IMR-90 (cell line): ENCODE data around the gene DNM2. TPM values are rescaled to one million over a fixed set of nuclear protein-coding genes. Genes with fewer than 3 reads are reported as not detected.

Source experiments
- ATAC-seq: fragments of 200-7000 bp; cut with Tn5 transposase; 2 replicates; pipeline ENCODE4 v1.9.1; 2020; ENCODE audit warnings: low read depth, mild to moderate bottlenecking, moderate library complexity
- BruUV-seq: library from RNA; stranded (reverse); fragments of 400-500 nt; replicated peaks from 2 replicates; lab custom pipeline; 2021; lab: Mats Ljungman, UMichigan
- CTCF ChIA-PET: fragments of 300-600 bp; formaldehyde crosslinking; extraction: SDS; loops from one replicate; lab custom pipeline; 2021; ENCODE audit warnings: antibody characterized with exemption; lab: Yijun Ruan, JAX
- POLR2A ChIA-PET: fragments of 300-600 bp; sonication (Branson Sonifier 250); formaldehyde crosslinking; loops from one replicate; lab custom pipeline; 2022; ENCODE audit warnings: antibody characterized with exemption; ENCODE audit not compliant: unreplicated experiment; lab: Charles Lee
- DNase-seq: peaks from one replicate; pipeline ENCODE4 v3.0.0; 2013
- H2AFZ ChIP-seq: replicated peaks from 2 replicates; pipeline ENCODE3; 2013; ENCODE audit warnings: low read length, mild to moderate bottlenecking; ENCODE audit not compliant: poor library complexity
- H2AK5ac ChIP-seq: 2 replicates; pipeline ENCODE4 v1.6.1; 2013; ENCODE audit warnings: low read depth, low read length, inconsistent platforms
- H2AK9ac ChIP-seq: replicated peaks from 2 replicates; pipeline ENCODE3; 2013; ENCODE audit warnings: mild to moderate bottlenecking, low read depth, low read length, moderate library complexity; ENCODE audit not compliant: poor library complexity
- H2BK120ac ChIP-seq: 2 replicates; pipeline ENCODE4 v1.6.1; 2013; ENCODE audit warnings: low read depth, low read length, inconsistent platforms
- H2BK15ac ChIP-seq: 3 replicates; pipeline ENCODE4 v1.6.1; 2013; ENCODE audit warnings: low read depth, low read length, inconsistent platforms
- H2BK20ac ChIP-seq: 2 replicates; pipeline ENCODE4 v1.6.1; 2013; ENCODE audit warnings: low read depth, mild to moderate bottlenecking, inconsistent platforms, low read length, moderate library complexity
- H2BK5ac ChIP-seq: 2 replicates; pipeline ENCODE4 v1.6.1; 2013; ENCODE audit warnings: mild to moderate bottlenecking, low read depth, low read length, inconsistent platforms; ENCODE audit not compliant: poor library complexity, severe bottlenecking
- H3K14ac ChIP-seq: replicated peaks from 2 replicates; pipeline ENCODE4 v1.6.1; 2013; ENCODE audit warnings: low read depth, low read length, inconsistent platforms
- H3K18ac ChIP-seq: 2 replicates; pipeline ENCODE4 v1.6.1; 2013; ENCODE audit warnings: low read depth, low read length, control low read depth
- H3K23ac ChIP-seq: 2 replicates; pipeline ENCODE4 v1.6.1; 2013; ENCODE audit warnings: low read depth, low read length, inconsistent platforms
- H3K27ac ChIP-seq: 2 replicates; pipeline ENCODE4 v1.5.1; 2013; ENCODE audit warnings: mild to moderate bottlenecking, control low read depth, low read length; ENCODE audit not compliant: insufficient read depth
- H3K27me3 ChIP-seq: 2 replicates; pipeline ENCODE4 v1.6.1; 2013; ENCODE audit warnings: low read length; ENCODE audit not compliant: control insufficient read depth, insufficient read depth
- H3K36me3 ChIP-seq: 2 replicates; pipeline ENCODE4 v1.6.1; 2013; ENCODE audit warnings: low read length, mixed read lengths; ENCODE audit not compliant: control insufficient read depth, insufficient read depth
- H3K4ac ChIP-seq: 2 replicates; pipeline ENCODE4 v1.6.1; 2013; ENCODE audit warnings: low read depth, low read length, inconsistent platforms
- H3K4me1 ChIP-seq: 2 replicates; pipeline ENCODE4 v1.6.1; 2013; ENCODE audit warnings: low read length, mixed read lengths; ENCODE audit not compliant: control insufficient read depth, insufficient read depth
- H3K4me2 ChIP-seq: 2 replicates; pipeline ENCODE4 v1.6.1; 2013; ENCODE audit warnings: low read depth, mild to moderate bottlenecking, control low read depth, low read length, moderate library complexity
- H3K4me3 ChIP-seq: 2 replicates; pipeline ENCODE4 v1.5.1; 2013; ENCODE audit warnings: low read depth, mild to moderate bottlenecking, control low read depth, low read length, moderate library complexity; ENCODE audit not compliant: insufficient read depth
- H3K56ac ChIP-seq: 2 replicates; pipeline ENCODE4 v1.6.1; 2013; ENCODE audit warnings: low read length, inconsistent platforms; ENCODE audit not compliant: insufficient read depth; ENCODE audit errors: extremely low read depth
- H3K79me1 ChIP-seq, 2 experiments: 2 replicates each; pipeline ENCODE4 v1.6.1; 2013; ENCODE audit warnings: low read length in 2 of 2, inconsistent platforms in 1 of 2, low read depth in 1 of 2
- H3K9ac ChIP-seq: 2 replicates; pipeline ENCODE4 v1.6.1; 2013; ENCODE audit warnings: low read depth, low read length, control low read depth
- H3K9me1 ChIP-seq: 2 replicates; pipeline ENCODE4 v1.6.1; 2013; ENCODE audit warnings: low read length, inconsistent platforms; ENCODE audit not compliant: insufficient read depth
- H3K9me3 ChIP-seq: 2 replicates; pipeline ENCODE4 v1.6.1; 2013; ENCODE audit warnings: low read length; ENCODE audit not compliant: control insufficient read depth, insufficient read depth
- H4K20me1 ChIP-seq: 2 replicates; pipeline ENCODE4 v1.6.1; 2013; ENCODE audit warnings: low read length, inconsistent platforms; ENCODE audit not compliant: insufficient read depth
- H4K5ac ChIP-seq: 2 replicates; pipeline ENCODE4 v1.6.1; 2013; ENCODE audit warnings: mild to moderate bottlenecking, low read depth, low read length, control low read depth
- H4K8ac ChIP-seq, 2 experiments: 2 replicates each; pipeline ENCODE4 v1.6.1; 2013; ENCODE audit warnings: low read depth in 2 of 2, low read length in 2 of 2, control low read depth in 1 of 2, inconsistent platforms in 1 of 2
- H4K91ac ChIP-seq: 2 replicates; pipeline ENCODE4 v1.6.1; 2013; ENCODE audit warnings: low read depth, low read length, inconsistent platforms; ENCODE audit not compliant: insufficient read depth
- CTCF ChIP-seq: conservative IDR thresholded peaks from 2 replicates; pipeline ENCODE4 v1.5.1; 2012; ENCODE audit warnings: mild to moderate bottlenecking, low read depth, low read length, improper control_type of control experiment
- WGBS, 2 experiments: methylation state at CpG; one replicate each; pipeline versions ENCODE4 v1.1.5 to v1.1.7; 2013; ENCODE audit warnings: missing lambda C conversion rate in 2 of 2; ENCODE audit not compliant: insufficient read length in 1 of 2; ENCODE audit errors: extremely low coverage in 2 of 2; 5-methylcytosine and 5-hydroxymethylcytosine counted together
- dilution Hi-C: fragments of 300-500 bp; cut with HindIII; formaldehyde crosslinking; loops from one replicate; pipeline ENCODE4 v1.14.3; 2018; ENCODE audit warnings: low sequenced_read_pairs; ENCODE audit not compliant: unreplicated experiment
- in situ Hi-C: fragments of 300-500 bp; cut with MboI; formaldehyde crosslinking; loops from 3 replicates; pipeline ENCODE4 v1.14.3; 2019; ENCODE audit warnings: low sequenced_read_pairs, inconsistent platforms, mixed read lengths
- intact Hi-C: fragments of 100-400 bp; cut with micrococcal nuclease; formaldehyde crosslinking; loops from 2 replicates; pipeline ENCODE4 v1.10.0; 2022
- polyA plus RNA-seq, 3 experiments: library from polyadenylated mRNA; depleted of rRNA; stranded (reverse); fragments of >200 nt; gene quantifications; 2 replicates each; pipeline ENCODE4 v1.2.3, GENCODE V29; 2012; ENCODE audit warnings: low replicate concordance in 1 of 3
- total RNA-seq: library from RNA; depleted of rRNA; stranded (reverse); fragments of >200 nt; gene quantifications from 2 replicates; pipeline ENCODE4 v1.2.3, GENCODE V29; 2012

DNM2 gene
- total and polyA plus RNA-seq, 2 of the 4 experiments (the other 2 are of a cell fraction): 55.6 to 74.2 TPM

DNA sequence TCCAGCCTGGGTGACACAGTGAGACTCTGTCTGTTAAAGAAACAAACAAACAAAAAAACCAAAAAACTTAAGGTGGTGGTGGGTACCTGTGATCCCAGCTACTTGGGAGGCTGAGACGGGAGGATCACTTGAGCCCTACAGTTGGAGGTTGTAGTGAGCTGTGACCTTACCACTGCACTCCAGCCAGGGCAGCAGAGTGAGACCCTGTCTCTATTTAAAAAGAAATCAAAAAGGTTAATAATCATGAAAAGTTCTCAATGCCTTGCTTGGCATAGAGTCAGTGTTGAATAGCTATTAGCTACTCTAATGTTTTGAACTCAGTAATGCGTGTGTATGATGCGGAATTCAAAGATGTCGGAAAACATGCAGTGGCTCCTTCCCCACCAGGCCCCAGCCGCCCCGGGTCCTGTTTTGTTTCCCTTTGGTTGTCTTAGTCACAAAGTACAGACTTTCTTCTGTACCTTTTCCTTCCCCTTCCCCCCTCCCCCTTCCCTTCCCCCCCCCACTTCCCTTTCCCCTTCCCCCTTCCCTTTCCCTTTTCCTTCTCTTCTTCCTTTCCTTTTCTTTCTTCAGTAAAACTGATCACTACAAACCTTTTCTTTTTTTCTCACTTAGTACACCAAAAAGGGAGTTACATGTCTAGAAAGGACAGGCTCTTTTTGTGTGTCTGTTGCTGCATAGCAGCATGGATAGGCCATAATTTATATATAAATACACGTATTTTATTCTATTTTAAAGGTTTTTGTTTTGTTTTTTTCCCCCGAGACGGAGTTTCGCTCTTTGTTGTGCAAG lies 35.2 kb downstream of the DNM2 start:
- POLR2A ChIA-PET: no interaction called here

More for the DNA sequence above, 35.2 kb downstream of the DNM2 start:
- no peak overlapping the region for H3K4ac ChIP-seq
- DNase-seq (no peak), ATAC-seq (no peak)
- H3K4me3 ChIP-seq: no peak overlapping the region
- WGBS, 2 experiments: no CpG with 5 or more reads among the region's 10 CpGs
- H3K36me3 ChIP-seq: 0 out of 2 replicates have a peak, but pooled peaks cover 2% of the 10 kb centered on the region
- H3K56ac ChIP-seq: no peak overlapping the region
- CTCF ChIA-PET: no interaction called here
- H4K5ac ChIP-seq: no peak overlapping the region
- in situ Hi-C loops (no loop called here), dilution Hi-C loops (no loop called here), intact Hi-C loops (no loop called here)
- H3K9ac ChIP-seq: no peak overlapping the region
- H3K79me1 ChIP-seq: peaks cover 24 to 94% of the 10 kb centered on the region in 2 experiments
- no peaks in the 10 kb centered on the region for H3K9me3 ChIP-seq
- H2AFZ ChIP-seq: no peak overlapping the region
- BruUV-seq: no TSS peak
- H2BK15ac ChIP-seq: no peak overlapping the region
- H3K4me1 ChIP-seq: peaks cover 15% of the 10 kb centered on the region
- no peaks in the 10 kb centered on the region for H3K27me3 ChIP-seq
- H2AK5ac ChIP-seq: no peak overlapping the region
- peaks cover 82% of the 10 kb centered on the region for H4K20me1 ChIP-seq
- no peak overlapping the region for H2BK5ac ChIP-seq
- H3K27ac ChIP-seq: no peak overlapping the region
- TF ChIP-seq CTCF: no peak
- no peak overlapping the region for H2BK20ac ChIP-seq
- no peak overlapping the region for H3K4me2 ChIP-seq
- no peak overlapping the region for H3K23ac ChIP-seq
- no peak overlapping the region for H2BK120ac ChIP-seq
- H3K9me1 ChIP-seq: peaks cover 30% of the 10 kb centered on the region
- no peak overlapping the region for H4K8ac ChIP-seq
- no peak overlapping the region for H2AK9ac ChIP-seq
- no peak overlapping the region for H4K91ac ChIP-seq
- no peak overlapping the region for H3K18ac ChIP-seq
- no peak overlapping the region for H3K14ac ChIP-seq
